HG03432 (cell line): Measurements from ENCODE around the gene EPHA1.
A peak's percentile ranks its signal among the peaks of the same experiment; 100 is the strongest.

Experiments used
- ATAC-seq: cut with Tn5 transposase; IDR thresholded peaks from one replicate; pipeline ENCODE4 v1.9.1; 2021; ENCODE audit warnings: mild to moderate bottlenecking, moderate library complexity; ENCODE audit not compliant: unreplicated experiment

Gene EPHA1

DNA sequence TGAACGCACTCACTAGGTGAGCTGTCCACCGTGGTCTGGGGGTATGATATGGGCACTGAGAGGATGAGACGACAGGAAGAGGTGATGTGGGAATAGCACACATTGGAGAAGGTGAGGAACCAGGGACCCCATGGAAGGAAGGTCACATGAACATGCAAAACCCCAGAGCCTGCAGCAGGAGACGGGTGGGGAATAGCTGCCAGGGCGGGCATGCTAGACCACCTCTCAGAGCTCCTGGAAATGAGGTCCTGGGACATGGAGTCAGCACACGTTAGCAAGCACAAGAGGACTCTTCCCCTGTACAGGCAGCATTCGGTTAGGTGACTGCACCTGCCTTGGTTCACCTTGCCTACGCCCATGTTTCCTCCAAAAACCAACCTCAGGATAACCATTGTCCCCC is 54.3 kb downstream of the EPHA1 start:
- ATAC-seq, result no peak

DNA sequence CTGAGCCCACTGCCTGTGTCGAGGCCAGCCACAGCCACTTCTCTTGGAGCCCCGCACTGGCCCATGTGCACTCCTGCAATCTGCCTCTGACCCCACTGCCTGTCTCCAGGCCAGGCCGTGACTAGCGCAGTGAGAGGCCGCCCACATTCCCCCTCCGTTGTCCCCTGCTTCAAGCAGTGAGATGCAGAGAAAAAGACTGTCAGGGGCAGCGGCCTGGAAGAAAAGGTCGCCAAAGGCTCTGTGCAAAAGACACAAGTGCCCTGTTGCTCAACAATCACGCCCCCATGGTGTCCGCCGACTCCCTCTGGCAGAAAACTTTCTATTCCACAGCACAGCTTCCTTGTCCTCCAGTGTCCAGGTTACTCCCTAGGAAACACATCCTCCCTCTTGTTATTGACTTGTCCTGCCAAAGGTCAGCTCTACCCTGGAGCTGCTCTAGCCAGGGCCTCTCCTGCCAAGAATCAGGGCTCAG is 56.1 kb downstream of the EPHA1 start:
- no peak for ATAC-seq

DNA sequence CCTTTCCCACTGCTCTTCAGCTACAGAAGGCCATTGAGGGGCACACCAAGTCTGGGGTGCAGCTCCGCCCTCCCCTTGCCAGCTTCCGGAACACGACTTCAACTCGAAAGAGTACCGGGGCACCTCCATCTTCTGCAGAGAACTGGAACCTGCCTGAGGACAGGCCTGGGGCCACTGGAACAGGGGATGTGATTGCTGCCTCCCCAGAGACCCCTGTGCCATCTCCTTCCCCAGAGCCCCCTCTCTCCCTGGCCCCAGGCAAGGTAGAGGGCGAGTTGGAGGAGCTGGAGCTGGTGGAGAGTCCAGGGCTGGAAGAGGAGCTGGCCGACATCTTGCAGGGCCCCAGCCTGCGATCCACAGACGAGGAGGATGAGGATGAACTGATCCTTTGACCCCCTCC is 57.1 kb downstream of the EPHA1 start:
- ATAC-seq, result no peak

DNA sequence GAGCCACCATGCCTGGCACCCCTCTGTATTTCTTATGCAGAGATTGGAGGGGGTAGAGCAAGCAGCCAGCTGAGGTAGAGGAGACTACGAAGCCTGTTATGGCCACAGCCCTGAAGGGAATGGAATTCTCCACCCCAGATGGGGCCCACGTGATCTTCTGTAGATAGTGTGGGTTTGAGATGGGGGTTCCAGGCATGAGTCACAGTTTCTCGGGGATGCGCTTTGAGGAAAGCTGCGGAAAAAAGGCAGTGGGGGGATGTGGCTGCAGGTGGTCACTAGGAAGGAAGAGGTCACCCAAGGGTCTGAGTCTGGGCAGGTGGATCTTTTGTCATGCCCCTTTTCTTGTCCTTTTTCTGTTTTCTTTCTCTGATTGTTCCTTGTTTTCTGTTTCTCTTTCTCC is 57.6 kb downstream of the EPHA1 start:
- ATAC-seq, result no peak

DNA sequence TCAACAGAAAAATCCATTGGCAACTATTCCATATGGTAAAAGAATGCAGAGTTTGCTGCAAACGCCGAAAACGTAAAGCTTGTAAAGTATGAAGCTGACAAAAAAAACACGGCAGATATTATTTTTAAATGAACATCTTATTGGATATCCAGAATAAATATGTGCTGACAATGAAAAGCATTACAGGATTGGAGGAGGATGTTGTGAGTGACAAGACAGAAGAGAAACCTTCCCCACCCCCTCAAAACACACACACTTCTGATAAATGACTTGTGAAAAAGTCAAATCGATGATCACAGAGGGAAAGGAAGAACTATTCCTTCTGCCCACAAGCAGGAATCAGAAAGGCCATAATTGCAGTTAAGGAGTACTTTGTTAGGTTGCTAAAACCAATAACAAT is 60.7 kb downstream of the EPHA1 start:
- no peak for ATAC-seq

DNA sequence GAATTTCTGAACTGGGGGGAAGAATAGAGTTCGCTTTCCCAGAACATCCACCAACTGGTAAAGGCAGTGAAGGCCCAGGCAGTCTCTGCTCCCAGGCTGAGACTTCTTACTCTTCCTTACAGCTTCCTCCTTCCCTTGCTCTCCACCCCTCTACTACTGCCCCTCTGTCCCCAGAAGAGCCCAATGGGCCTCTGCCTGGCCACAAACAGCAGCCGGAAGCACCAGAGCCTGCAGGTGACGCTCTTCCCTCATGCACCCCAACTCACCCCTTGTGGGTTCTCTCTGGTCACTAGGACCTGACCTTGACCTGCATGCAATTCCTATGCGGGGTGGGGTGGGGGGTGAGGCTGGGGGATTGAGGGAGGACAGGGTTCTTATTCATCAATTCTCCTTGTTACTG is 62.6 kb downstream of the EPHA1 start:
- no peak for ATAC-seq

DNA sequence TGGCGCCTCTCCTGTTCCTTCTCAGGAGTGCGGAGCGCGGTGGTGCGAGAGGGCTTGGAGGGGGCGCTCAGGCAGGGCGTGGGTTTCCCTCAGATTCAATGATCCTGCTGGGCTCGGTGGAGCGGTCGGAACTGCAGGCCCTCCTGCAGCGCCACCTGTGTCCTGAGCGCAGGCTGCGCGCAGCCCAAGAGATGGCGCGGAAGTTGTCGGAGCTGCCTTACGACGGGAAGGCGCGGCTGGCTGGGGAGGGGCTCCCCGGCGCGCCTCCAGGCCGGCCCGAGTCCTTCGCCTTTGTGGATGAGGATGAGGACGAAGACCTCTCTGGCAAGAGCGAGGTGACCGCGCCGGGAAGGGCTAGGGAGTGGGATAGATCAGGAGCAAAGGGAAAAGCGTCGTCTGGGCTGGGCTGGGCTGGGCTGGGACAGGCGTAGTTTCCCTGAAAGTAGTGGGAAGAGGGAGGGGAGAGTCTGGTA is 63.2 kb downstream of the EPHA1 start:
- ATAC-seq, result peak; percentile 59

DNA sequence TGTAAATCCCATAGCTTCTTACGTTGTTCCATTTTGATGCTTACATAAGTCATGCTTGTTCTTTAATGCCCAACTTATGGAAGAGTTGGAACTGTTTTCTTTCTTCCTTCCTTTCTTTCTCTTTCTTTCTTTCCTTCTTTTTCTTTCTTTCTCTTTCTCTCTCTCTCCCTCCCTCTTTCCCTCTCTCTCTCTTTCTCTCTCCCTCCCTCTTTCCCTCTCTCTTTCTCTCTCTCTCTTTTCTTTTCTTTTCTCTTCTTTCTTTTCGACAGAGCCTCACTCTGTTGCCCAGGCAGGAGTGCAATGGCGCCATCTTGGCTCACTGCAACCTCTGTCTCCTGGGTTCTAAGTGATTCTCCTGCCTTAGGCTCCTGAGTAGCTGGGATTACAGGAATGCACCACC is 65.1 kb downstream of the EPHA1 start:
- no peak for ATAC-seq

DNA sequence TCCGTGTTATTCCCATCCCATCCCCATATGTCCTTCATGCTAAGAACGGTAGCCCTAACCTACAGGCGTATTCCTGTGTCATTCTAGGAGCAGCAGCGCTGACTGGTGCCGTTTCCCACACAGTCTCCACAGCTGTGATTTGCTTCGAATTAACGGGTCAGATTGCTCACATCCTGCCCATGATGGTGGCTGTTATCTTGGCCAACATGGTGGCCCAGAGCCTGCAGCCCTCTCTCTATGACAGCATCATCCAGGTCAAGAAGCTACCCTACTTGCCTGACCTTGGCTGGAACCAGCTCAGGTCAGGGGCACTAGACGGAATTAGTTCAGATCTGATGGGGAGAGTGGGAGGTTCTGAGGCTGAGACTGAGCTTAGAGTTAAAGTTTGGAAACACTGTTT is 66.8 kb downstream of the EPHA1 start:
- ATAC-seq, result no peak
